Mesodermal cell (in vitro differentiated cells): ENCODE measurements around the gene TMEM256.
A peak's percentile ranks its signal among the peaks of the same experiment; 100 is the strongest.

Source experiments
- H3K27ac ChIP-seq: 2 replicates; pipeline ENCODE4 v1.7.0; 2013; ENCODE audit warnings: mild to moderate bottlenecking, low read depth, low read length, moderate library complexity; ENCODE audit not compliant: severe bottlenecking
- H3K36me3 ChIP-seq: 2 replicates; pipeline ENCODE4 v1.7.1; 2013; ENCODE audit warnings: mild to moderate bottlenecking, low read length, moderate library complexity; ENCODE audit not compliant: control insufficient read depth, insufficient read depth
- H3K4me1 ChIP-seq: one replicate; pipeline ENCODE4 v1.7.1; 2013; ENCODE audit warnings: mild to moderate bottlenecking, low read length; ENCODE audit not compliant: insufficient read depth, control insufficient read depth, poor library complexity, severe bottlenecking
- H3K4me3 ChIP-seq: 2 replicates; pipeline ENCODE4 v1.7.0; 2013; ENCODE audit warnings: low read length, control low read depth, mild to moderate bottlenecking; ENCODE audit not compliant: insufficient read depth, poor library complexity, severe bottlenecking; ENCODE audit errors: extremely low read depth
- H3K9me3 ChIP-seq: 2 replicates; pipeline ENCODE4 v1.7.1; 2013; ENCODE audit warnings: mild to moderate bottlenecking, low read length, moderate library complexity; ENCODE audit not compliant: control insufficient read depth
- WGBS, 2 experiments: methylation state at CpG; one replicate each; pipeline ENCODE4 v1.1.5; 2013; ENCODE audit warnings: missing lambda C conversion rate in 2 of 2; ENCODE audit not compliant: insufficient coverage in 2 of 2; 5-methylcytosine and 5-hydroxymethylcytosine counted together

TMEM256 gene

GRCh38 chr17:7428557-7428956 lies 24.7 kb upstream of the TMEM256 start, which contains the start of gene SPEM3:
SPEM3 (plus strand) TSS chr17:7428857; CDS start chr17:7428903, 46 bp downstream.
- no peaks in the 10 kb centered on the region for H3K36me3 ChIP-seq
- no peak within 1 kb of the TSS for H3K27ac ChIP-seq
- WGBS, 2 experiments = 71 to 77% methylated on average over 2 to 5 of the region's 5 CpGs
- no peaks in the 10 kb centered on the region for H3K4me1 ChIP-seq
- H3K9me3 ChIP-seq = no peaks in the 10 kb centered on the region
- no peak within 1 kb of the TSS for H3K4me3 ChIP-seq

GRCh38 chr17:7427549-7427948 lies 23.7 kb upstream of the TMEM256 start:
- H3K4me3 ChIP-seq = no peak overlapping the region
- H3K27ac ChIP-seq = no peak overlapping the region
- WGBS, 2 experiments = 91 to 95% methylated on average over 4 of the region's 7 CpGs
- no peaks in the 10 kb centered on the region for H3K36me3 ChIP-seq
- H3K4me1 ChIP-seq = no peaks in the 10 kb centered on the region
- H3K9me3 ChIP-seq = no peaks in the 10 kb centered on the region

- 92 to 94% methylated on average over 24 to 29 of the region's 29 CpGs for WGBS, 2 experiments
- Histone ChIP-seq H3K36me3 (no peaks in the 10 kb centered on the region), H3K27ac (no peak overlapping the region), H3K4me3 (no peak overlapping the region), H3K4me1 (no peaks in the 10 kb centered on the region), H3K9me3 (no peaks in the 10 kb centered on the region)
Measured at GRCh38 chr17:7426896-7427489, 23.1 kb upstream of the TMEM256 start.

- Histone ChIP-seq H3K36me3 (no peaks in the 10 kb centered on the region), H3K4me3 (no peak overlapping the region), H3K4me1 (no peaks in the 10 kb centered on the region), H3K9me3 (no peaks in the 10 kb centered on the region), H3K27ac (no peak overlapping the region)
- 94 to 96% methylated on average over 33 of the region's 33 CpGs for WGBS, 2 experiments
Measured at GRCh38 chr17:7426203-7426863, 22.4 kb upstream of the TMEM256 start.

- no peaks in the 10 kb centered on the region for H3K9me3 ChIP-seq
- 71 to 82% methylated on average over 3 to 4 of the region's 8 CpGs for WGBS, 2 experiments
- no peaks in the 10 kb centered on the region for H3K4me1 ChIP-seq
- H3K27ac ChIP-seq = no peak overlapping the region
- no peak overlapping the region for H3K4me3 ChIP-seq
- H3K36me3 ChIP-seq = no peaks in the 10 kb centered on the region
Measured at GRCh38 chr17:7425756-7426155, 21.9 kb upstream of the TMEM256 start.

- Histone ChIP-seq H3K4me1 (no peaks in the 10 kb centered on the region), H3K27ac (no peak within 1 kb of the TSS), H3K9me3 (no peaks in the 10 kb centered on the region), H3K36me3 (no peaks in the 10 kb centered on the region), H3K4me3 (no peak within 1 kb of the TSS)
- WGBS, 2 experiments = 93 to 95% methylated on average over 4 to 5 of the region's 7 CpGs
Measured at GRCh38 chr17:7425316-7425715, 21.4 kb upstream of the TMEM256 start, which contains the start of gene SPEM2. SPEM2 (plus strand) TSS chr17:7425616; CDS start chr17:7425689, 73 bp downstream.

- Histone ChIP-seq H3K36me3 (no peaks in the 10 kb centered on the region), H3K27ac (no peak overlapping the region), H3K4me1 (peaks cover 5% of the 10 kb centered on the region), H3K4me3 (no peak overlapping the region), H3K9me3 (no peaks in the 10 kb centered on the region)
- 92 to 100% methylated on average over 3 to 4 of the region's 4 CpGs for WGBS, 2 experiments
Measured at GRCh38 chr17:7423679-7424078, 19.8 kb upstream of the TMEM256 start.

GRCh38 chr17:7421186-7421585 lies 17.3 kb upstream of the TMEM256 start:
- Histone ChIP-seq H3K36me3 (no peaks in the 10 kb centered on the region), H3K4me3 (no peak overlapping the region), H3K27ac (no peak overlapping the region), H3K4me1 (peaks cover 5% of the 10 kb centered on the region), H3K9me3 (no peaks in the 10 kb centered on the region)
- WGBS, 2 experiments = 92 to 94% methylated on average over 13 to 15 of the region's 16 CpGs

- H3K4me3 ChIP-seq = no peak within 1 kb of the TSS
- H3K9me3 ChIP-seq = no peaks in the 10 kb centered on the region
- H3K27ac ChIP-seq = peak within 1 kb of the TSS; percentile 87
- WGBS, 2 experiments = 76 to 89% methylated on average over 11 to 16 of the region's 17 CpGs
- peaks cover 9% of the 10 kb centered on the region for H3K36me3 ChIP-seq
- peaks cover 5% of the 10 kb centered on the region for H3K4me1 ChIP-seq
Measured at GRCh38 chr17:7419819-7420610, 16.1 kb upstream of the TMEM256 start, which contains the start of gene SPEM1. SPEM1 (plus strand) TSS chr17:7420324; CDS start chr17:7420385, 61 bp downstream.

GRCh38 chr17:7418472-7419152 lies 14.7 kb upstream of the TMEM256 start:
- H3K4me1 ChIP-seq = peaks cover 5% of the 10 kb centered on the region
- H3K9me3 ChIP-seq = no peaks in the 10 kb centered on the region
- H3K27ac ChIP-seq = peak overlapping the region; percentile 23
- H3K4me3 ChIP-seq = no peak overlapping the region
- 61 to 73% methylated on average over 9 of the region's 18 CpGs for WGBS, 2 experiments
- H3K36me3 ChIP-seq = peaks cover 18% of the 10 kb centered on the region
